8988T (cell line): ENCODE measurements around the gene OTOR.
A peak's percentile ranks its signal among the peaks of the same experiment; 100 is the strongest.

Experiments
- DNase-seq: peaks from one replicate; pipeline ENCODE4 v3.0.0; 2011

OTOR gene, protein sequence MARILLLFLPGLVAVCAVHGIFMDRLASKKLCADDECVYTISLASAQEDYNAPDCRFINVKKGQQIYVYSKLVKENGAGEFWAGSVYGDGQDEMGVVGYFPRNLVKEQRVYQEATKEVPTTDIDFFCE

DNA sequence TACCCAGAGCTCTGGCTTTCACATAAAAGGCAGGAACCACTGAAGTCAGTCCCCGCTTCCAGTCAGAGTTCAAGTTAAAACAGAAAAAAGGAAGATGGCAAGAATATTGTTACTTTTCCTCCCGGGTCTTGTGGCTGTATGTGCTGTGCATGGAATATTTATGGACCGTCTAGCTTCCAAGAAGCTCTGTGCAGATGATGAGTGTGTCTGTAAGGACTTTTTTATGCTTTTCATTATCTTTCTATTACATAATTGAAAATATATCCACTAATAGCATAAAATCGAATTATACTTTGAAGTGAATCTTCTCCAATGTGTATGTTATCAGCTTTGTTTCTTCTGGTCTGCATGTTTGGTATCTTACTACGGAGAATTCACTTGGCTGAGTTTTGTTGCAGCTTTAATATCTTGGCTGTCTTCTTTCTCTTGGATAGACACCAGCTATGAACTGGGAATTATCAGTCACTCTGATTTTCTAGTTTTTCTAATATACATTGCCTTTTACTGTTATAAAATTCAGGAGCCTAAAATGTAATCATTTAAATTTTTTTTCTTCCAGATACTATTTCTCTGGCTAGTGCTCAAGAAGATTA, at the start of gene OTOR:
Gene OTOR, plus strand, starts transcription at position 51 of the 593 bp plus-strand sequence. Its CDS starts 44 bp downstream, at position 95.
- no peak for DNase-seq

- no peak for DNase-seq
Measured at GRCh38 chr20:16699293-16699692, 48.9 kb upstream of the OTOR start.

- DNase-seq = no peak
Measured at GRCh38 chr20:16701296-16701695, 46.9 kb upstream of the OTOR start.

DNA sequence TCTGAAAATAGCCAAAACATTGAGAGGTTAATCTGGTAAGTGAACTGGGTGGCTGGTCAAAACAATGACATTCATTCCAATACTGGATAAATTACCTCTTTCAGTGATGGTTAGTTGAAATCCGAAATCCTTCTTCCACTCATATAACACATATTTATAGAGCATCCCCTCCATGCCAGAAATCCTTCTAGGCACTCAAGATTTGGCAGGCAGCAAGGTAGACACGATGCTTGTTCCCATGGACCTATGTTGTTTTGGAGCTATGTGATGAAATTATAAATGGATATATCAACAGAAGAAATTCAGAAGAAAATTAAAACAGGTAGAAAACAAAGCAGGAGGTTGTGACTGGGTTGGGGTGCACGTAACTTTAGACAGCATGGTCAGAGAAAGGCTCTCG, 44.6 kb upstream of the OTOR start:
- DNase-seq = no peak

- DNase-seq = no peak
Measured at GRCh38 chr20:16707674-16708073, 40.5 kb upstream of the OTOR start.

- no peak for DNase-seq
Measured at GRCh38 chr20:16708602-16709001, 39.6 kb upstream of the OTOR start.

DNA sequence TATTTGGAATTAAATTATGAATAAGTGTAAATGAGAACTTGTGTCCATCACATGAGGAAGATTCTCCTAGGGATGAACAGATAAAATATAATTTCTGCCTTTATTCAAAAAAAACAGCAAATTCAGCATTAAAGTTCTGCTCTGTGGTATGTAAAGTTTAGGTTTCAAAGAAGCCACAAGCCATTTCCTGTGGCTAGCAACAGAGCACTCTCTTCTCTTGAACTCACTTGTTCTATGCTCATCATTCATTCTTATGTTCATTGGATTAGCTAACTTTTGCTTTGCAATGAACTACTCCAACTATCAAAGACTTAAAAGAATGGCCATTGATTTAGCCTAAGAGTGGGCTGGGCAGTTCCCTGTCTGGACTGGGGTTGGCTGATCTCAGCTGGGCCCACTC, 39.1 kb upstream of the OTOR start:
- no peak for DNase-seq

DNA sequence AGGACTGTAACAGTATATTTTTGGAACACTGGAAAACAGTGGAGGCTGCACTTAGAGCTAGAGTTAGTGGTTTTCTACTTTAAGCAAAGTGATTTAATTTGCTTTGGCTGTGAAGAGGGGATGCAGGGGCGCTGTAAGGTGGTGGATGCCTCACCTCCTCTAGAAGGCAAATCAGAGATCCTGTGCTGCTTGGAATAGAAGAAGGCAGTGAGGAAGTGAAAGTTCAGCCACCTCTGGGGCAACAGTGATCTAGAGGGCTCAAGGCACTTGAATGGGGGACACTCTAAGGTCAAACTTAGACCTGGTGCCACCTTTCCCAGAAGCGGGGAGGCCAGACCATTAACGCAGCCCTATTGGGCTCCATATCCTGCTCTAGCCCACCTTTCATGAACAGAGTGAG, 37.4 kb upstream of the OTOR start:
- DNase-seq = no peak

GRCh38 chr20:16711661-16712258, 36.4 kb upstream of the OTOR start:
- no peak for DNase-seq

DNA sequence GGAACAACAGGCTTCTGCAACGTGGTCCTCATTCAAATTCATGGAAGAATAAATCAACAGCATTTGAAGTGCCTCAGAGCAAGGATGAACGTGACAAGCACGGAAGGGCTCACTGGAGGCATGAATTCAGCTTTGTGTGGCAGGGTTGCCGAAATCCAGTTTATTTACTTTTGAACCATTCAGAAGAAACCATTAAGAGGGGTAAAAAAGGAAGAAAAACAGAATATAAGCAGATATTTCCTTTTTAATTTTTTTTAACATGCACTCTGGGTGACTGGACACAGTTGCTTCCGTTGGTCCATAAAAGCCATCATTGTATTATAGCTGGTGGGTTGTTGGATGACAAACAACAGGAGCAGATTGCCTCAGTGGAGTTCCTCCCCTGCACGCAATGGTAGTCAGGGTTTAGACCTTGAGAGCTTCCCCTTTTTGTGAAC, 35.6 kb upstream of the OTOR start:
- no peak for DNase-seq

DNA sequence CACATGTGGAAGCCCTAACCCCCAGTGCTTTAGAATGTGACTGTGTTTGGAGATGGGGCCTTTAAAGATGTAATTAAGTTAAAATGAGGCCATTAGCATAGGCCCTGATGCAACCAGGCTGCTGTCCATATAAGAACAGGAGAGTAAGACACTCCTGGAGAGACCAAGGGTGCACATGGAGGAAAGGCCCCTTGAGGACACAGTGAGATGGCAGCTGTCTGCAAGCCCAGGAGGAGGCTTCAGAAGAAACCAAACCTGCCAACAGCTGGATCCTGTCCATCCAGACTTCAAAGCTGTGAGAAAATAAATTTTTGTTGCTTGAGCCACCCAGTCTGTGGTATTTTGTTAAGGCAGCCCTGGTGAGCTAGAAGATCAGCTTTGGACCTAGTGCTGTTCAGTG, 35.1 kb upstream of the OTOR start:
- no peak for DNase-seq

DNA sequence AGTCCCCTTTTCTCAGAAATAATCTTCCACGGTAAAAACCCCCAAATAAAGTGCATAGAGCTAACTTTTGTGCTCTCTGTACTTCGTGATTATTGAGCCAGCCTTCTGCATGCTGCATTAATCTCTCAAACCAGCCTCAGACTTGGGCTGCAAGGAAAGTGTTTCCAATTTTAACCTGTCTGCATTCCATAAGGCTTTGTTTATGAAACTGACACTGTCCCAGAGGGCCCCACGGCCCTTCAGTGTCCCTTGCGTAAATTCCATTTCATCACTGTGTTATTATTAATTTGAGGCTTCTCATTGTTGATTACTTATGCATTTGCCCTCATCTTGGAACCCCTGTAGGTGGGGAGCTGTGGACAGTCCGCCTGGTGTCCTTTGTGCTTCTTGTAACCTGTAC, 33.9 kb upstream of the OTOR start:
- DNase-seq = no peak

DNA sequence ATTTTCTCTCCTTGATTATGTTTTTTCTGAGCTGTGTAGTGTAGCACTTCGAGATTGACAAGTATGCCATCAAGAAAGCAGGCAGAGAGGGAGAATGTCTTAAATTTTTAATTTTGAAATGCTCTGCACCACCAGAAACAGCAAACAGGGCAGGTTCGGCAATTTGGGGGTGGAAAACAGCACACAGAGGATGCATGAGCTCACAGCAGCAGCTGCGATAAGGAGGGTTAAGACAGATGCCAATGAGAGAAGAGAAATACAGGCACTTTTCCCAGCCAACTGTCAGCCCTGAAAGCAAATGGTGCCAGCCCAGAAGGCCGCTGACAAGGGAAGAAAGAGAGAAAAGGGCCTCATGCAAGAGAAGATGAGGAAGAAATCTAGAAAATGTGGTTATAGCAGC, 33.4 kb upstream of the OTOR start:
- no peak for DNase-seq

GRCh38 chr20:16719421-16719820, 28.7 kb upstream of the OTOR start:
- DNase-seq = no peak

DNA sequence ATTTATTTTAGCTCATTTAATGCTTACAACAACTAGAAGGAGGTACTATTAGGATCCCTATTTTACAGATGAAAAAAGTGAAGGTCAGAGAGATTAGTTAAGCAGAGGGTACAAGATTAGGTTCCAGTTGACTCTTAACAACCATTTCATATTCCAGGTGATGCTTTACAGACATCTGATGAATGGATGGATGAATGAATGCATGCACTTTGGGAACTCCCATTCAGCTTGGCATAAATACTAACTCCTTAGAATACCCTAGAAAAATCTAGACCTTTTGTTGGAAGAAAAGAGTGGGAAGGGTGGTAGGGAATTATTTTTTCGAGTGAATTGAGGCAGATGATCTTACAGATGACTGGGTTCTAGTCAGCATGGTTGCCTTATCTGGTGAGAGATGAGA, 19.1 kb upstream of the OTOR start:
- DNase-seq = no peak

DNA sequence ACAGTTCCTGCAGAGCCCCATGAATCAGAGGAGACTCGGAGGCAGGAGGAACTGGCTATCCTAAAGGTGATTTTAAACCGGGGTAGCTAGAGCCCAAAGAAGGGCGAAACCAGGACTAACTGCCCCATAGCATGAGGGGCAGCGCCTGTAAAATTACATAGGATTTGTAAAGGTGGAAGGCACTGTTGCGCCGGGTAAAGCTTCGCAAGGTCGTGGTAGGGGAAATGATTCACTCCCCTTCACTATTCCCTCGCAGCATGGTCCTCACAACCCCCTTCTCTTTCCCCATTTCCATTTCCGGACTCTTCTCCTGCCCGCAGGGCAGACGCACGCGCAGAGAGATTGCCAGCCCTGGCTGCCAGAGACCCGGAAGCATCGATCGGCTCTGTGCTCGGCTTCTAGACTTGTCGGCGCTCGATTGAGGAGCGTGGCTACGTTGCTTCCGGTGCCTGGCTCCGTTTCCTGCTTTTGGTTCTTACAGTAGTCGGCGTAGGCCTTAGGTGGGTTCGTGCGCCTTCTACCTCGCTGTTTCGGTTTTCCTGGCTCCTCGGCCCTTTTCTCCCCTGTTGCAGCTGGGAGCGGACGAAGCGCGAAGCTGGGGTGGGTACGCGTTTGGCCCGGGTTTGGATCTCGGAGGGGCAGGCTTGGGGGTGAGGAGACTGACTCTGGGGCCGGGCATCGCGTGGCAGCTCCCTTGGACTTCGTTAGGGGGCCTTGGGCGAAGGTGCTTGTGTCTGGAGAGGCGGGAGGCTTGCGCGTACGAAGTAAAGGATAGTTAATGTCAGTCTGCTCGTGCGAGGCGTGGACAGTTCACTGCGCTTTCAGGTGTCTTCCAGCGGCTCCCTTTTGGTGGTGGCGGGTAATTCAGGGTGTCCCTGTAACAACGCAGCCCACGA, 18.3 kb upstream of the OTOR start, which contains the start of gene SNRPB2:
Gene SNRPB2, plus strand, starts transcription at position 462 of the 896 bp plus-strand sequence. CDS start 1,677 bp downstream, outside the sequence.
- DNase-seq = peak; percentile 60

GRCh38 chr20:16732506-16733152, 15.5 kb upstream of the OTOR start:
- no peak for DNase-seq

DNA sequence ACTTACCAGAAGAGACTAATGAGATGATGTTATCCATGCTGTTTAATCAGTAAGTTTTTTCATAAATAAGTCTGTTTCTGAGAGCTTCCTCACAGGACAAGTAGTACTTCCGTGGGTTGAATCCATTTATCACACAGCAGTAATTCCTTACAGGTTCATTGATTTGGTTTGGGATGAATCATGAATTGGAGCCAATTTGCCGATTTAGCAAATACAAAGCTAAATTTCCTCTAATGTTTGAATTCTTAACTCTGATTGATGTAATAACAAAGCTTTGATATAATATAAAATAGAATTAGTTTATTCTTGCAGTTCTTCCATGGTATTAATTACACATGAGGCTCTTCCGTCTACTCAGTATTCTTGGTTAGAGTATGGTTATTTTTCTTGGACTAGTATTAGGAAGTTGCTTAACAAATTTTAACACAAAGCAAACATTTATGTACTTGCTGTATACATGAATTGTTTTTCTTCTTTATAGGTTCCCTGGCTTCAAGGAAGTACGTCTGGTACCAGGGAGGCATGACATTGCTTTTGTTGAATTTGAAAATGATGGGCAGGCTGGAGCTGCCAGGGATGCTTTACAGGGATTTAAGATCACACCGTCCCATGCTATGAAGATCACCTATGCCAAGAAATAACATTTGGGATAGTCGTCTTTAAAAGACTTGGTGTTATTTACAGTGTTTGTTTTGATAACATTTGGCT, 7.6 kb upstream of the OTOR start:
- DNase-seq = no peak

DNA sequence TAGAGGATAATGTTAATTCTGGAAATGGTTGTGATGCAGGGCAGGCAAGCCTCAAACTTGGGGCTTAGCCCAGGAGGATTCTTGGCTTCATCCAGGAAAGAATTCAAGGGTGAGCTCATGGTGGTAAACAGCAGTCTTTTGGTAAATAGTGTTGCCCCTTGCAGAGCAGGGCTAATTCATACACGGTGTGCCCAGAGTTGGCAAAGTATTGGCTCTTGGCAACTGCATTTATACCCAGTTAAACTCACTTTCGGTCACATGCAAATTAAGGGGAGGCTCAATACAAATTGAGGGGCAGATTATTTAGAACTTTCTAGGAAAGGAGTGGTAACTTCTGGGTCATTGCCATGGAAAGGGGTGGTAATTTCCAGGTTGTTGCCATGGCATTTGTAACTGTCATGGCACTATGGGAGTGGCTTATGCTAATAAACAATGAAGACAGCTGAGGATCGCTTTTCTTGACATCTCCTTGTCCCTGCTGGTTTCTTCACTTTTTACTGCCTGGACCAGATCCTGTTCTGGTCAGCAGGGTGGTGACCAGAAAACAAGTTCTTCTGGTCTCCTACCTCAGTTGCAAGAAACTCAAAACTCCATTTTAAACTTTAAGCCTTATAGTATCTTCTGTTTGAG, 3.9 kb upstream of the OTOR start:
- DNase-seq = no peak

DNA sequence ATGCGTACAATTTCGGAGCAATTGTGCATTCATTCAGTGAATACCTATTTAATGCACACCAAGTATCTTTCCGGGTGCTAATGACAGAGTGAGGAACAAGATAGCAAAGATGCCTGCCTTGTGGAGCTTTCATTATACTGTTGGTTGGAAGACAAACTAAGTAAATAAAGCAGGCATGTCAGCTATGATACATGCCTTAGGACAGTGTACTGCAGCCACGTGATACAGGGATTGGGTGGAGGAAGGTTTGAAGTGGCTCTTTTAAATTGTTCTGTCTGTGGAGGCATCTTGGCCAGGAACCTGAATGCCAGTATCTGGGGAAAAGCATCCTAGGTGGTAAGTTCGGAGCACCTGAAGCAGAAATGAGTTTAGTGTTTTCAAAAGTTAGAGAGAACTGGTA, 3.0 kb upstream of the OTOR start:
- DNase-seq = no peak

DNA sequence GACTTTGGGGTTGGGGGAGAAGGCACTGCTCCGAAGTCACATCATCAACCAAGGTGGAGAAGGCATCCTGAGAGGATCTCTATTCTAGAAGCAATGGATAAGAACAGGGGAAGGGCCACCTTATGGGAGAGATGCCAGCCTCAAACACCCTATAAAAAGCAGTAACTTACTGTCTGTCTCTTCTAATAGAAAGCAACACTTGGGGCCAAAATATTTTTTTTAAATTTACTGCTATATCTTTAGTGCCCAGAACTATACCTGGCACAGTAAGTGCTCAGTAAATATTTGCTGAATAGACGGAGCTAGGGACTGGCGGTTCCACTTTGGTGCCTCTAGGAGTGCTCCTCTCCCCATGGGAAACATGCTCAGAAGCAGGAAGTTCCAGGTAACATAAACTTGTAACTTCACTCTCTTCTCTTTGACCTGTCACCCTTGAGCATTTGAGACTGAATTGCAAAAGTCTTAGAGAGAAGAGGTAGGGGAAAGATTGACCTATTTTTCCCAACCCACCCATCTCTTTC, 807 bp upstream of the OTOR start:
- no peak for DNase-seq

DNA sequence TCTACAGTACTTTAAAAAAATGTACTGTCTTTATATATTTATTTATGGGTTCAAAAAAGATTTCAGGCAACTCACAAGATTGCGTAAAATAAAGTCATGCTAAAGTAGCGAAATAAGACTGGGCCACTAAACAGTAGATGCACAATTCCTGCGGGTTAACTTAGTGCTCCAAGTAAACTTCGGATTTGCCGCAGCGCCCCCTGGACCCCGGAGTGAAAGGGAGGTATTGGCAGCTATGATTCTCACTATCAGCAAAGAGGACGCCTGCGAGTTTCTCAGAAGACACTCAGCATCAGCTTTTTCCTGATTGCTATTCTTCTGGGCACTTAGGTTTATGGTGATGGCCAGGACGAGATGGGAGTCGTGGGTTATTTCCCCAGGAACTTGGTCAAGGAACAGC, 1.4 kb downstream of the OTOR start:
- DNase-seq = no peak
